GM18861 (cell line): ENCODE measurements around the gene GRXCR1.

ENCODE experiments used
- ATAC-seq: cut with Tn5 transposase; IDR thresholded peaks from one replicate; pipeline ENCODE4 v1.9.1; 2021; ENCODE audit not compliant: unreplicated experiment

Gene GRXCR1

DNA sequence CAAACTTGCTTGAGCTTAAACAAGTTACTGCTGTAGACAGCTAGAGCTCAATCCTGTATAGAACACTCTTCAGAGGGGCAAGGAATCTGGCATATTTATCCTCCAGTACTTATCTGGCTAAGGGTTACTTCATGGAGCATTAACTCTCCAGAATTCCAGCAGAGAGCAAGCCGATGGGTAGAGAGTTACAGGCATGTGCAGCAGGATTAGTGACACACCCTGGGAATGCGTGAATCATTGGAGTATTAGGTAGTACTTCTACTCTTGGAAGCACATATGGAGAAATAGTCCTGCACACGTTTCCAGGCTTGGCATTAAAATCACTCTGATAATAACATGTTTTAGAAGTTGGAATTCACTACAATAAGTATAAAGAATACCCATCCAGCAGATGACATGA lies 35.4 kb downstream of the GRXCR1 start:
- no peak for ATAC-seq

DNA sequence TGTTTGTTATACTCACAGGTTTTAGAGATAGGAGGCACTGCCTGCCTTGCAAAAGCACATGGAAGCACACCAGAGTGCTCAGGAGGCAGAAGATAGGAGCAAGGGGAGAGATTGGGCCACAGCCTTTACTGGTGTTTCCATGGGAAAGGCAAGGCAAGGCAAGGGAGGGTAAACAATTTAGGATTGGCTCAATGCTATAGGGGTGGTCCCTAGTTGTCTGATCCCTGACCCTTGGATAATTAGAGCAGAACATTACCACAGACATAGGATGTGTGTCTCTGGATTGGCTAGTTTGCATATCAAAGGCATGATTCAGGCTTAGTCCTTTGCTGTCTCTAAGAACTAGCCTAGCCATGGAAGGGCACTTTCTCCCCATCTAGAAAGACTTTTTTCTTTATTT lies 36.1 kb downstream of the GRXCR1 start:
- ATAC-seq, result no peak

DNA sequence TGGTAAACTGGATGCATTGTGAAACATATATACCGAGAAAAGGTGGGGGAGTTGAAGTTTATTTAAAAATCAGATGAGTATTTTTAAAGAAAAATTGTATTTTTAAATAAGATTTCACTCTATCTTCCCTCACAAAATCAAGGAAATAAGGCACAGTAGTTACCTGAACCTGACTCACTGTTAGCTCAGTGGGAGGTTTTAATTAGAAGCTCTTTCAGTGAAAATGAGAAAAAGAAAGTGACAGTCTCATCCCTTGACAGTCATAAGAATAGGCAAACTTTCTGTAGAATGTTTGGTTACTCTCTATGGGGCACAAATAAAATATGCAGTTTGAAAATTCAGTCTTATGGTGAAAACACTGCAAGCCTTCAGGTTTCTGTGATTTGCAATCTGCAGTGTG lies 49.7 kb downstream of the GRXCR1 start:
- no peak for ATAC-seq

DNA sequence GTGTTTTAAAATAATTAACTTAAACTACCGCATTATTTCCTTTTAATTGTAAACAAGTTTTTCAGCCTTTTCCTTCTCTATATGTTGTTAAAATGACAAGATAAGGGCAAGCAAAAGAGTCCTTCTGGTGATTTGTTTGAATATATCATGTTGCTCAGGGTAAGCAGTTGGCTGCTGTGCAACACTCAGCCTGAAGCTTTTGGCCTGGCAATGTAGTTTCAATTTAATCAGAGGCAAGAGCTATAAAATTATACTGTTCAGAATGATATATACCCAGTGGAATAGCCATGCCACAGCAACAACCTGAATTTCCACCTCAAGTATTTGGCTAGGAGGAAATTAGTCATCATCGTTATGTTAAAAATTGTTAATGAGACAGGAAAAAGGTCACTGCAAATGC lies 53.4 kb downstream of the GRXCR1 start:
- no peak for ATAC-seq

DNA sequence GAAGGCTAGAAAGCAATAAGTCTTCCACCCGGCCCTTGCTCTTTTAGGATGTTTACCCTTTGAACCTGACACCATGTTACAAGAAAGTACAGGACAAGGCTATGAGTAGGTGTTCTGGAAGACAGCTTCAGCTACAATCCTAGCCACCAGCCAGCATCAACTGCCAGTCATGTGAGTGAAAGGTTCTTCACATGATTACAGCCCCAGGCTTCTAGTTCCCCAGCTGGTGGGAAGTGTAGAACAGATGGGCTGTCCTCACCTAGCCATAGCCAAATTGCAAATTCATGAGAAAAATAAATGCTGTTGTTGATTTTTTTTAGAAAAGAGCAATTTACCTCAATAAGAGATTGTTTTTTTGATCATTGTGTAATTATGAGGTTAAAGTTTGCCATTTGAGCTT lies 60.8 kb downstream of the GRXCR1 start:
- ATAC-seq, result no peak

DNA sequence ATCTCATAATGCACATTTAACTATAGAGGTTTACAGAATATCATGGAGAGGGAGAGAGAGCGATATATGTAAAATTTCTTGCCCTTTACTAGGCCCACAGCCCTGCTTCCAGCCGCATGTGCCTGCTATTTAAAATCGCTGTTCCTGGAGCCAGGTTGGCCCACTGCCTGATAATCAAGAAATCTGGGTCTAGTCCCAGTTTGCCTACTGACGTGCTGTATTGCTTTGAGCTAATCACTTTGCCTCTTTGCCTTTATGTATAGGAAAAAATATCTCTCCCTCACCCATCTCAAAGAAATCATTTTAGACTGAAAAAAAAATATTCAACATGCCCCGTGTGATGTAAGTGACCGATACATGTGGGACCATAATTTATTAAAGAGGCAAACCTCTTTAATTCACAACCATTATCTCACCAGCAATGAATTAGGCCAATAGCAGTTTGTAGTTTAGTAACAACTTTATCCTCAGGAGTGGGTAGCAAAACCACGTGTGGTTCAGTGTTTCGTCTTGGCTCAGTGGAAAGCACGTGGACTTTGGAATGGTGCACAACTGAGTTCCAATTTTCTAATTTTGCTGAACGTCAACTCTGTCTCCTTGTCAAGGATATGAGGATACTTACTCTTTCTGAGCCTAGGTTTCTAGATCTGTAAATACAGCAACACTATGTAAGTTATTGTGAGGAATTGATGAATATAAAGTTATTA lies 62.6 kb downstream of the GRXCR1 start:
- no peak for ATAC-seq

DNA sequence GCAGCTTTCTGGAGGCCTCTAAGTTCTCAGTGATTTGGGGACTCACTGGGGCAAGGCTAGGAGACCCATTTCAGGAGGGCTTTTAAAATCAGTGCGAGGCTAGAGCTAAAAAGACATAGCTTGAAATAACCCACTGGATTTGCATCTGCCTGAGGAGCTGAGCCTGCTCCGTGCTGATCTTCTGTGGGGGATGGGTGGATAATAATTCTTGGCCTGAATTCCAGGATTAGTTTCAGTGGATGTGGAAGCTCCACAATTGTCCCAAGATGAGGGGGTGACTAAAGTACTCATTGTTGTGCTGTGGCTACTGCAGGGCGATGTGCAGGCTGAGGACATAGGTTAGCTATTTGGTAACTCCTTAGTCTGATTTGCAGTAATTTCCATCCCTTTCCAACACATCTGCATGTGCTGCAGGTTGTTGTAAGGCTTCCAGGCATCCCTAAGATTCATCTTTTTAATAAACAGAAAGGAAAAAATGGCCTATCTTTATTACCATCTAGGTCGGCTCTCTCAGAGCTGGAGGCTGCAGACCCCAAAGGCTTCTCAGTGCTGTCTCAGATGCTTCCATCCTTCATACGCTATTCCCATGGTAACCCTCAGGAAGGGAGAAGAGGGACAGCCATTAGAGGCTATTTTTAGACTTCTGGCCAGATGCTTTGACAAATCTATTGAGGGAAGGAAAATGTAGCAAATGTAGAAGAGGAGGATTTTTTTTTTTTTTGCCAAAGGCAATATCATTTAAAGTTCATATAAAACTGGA lies 63.4 kb downstream of the GRXCR1 start:
- ATAC-seq, result no peak

DNA sequence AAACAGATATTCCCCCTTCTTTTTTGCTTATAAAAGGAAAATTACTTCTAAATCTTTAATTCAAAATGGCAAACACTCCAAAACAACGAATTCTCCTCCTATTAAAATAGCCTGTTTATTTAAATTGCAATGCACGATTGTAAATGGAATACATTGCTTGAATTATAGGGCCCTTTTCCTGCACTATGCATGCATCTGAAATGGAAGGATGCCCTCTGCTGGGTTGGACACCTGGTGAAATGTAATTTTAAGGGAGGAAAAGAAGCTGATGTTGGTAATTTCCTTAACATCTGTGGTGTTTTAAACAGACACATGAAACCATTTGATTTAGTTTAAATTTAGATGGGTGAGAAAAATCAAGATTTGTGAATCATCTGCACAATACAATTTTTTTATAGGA lies 72.8 kb downstream of the GRXCR1 start:
- no peak for ATAC-seq

DNA sequence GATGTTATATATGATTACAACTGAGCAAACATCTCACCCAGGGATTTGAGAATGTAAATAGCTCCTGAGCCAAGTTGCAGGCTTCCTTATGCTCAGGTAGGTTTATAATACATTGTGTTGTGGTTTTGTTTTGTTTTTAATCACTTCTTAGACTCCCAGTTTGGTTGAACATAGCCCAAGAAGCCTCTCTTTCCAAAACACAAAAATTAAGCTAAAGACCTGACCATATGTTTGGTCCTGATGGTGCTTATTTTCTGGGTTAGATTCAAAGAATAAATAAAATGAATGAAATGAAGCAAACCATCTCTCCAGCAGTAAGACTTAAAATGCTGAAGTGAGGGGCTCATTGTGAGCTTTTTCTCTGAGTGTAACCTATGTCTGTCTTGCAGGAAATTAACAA lies 93.5 kb downstream of the GRXCR1 start:
- no peak for ATAC-seq

DNA sequence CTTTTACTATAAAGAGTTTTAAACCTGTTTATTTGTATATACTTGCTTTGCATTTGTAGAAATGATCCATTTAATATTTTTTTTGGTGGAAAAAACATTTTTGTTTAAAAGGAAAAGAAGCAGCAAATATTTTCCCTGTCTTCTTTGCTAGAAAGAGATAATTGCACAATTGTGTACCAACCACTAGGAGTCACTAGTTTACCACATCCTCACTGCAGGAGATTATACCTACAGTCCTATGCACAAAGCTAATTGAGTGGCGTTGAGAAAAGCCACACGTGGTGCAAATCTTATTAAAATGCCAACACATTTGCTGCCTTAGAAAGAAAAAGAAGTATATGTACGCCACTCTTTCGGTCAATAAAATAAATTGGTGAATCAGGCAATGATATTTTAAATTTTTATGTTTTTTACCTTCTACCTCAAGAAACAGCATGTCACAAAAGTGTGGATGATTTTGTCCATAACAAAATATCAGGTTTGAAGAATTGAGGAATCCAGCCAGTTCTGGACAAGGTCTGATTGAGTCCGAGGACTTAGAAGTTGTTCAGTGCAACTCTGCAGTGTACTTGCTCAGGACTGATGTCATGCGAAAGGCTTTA lies 102.9 kb downstream of the GRXCR1 start:
- peak; percentile 95 for ATAC-seq

DNA sequence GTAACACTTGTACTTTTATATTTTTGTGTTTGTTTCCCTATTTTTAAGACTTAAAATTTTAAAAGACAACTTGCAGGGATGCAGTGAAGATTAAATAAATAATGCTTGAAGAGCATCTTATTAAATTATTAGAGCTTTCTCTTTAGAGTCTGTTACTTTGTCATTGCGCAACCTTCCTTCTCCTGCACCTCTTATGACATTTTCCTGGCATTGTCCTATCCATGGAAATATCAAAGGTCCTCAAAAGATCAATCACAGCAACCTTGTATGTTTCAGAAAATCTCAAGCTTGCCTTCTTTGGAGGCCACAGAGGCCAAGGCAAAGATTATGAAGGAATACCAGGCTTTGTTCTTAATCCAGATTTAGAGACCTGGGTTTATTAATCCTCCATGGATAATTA lies 116.3 kb downstream of the GRXCR1 start:
- ATAC-seq, result no peak

DNA sequence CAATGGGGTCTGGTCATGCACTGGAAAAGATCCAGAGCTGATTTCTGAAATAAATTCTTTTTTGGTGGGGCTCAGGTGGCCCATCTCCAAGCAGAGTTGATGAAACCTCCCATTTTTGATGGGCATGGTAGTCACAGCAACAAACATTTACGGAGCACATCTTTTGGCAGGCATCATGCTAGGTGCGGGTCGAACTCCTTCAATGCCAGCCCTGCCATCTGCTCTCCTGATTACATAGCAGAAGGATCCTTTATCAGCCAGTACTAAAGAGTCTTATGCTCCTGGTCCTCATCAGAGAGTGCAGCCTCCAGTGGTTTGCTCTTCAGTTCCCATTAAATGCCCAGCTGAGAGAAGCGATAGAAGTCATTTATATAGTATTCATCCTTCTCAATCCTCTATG lies 121.7 kb downstream of the GRXCR1 start:
- ATAC-seq, result no peak

DNA sequence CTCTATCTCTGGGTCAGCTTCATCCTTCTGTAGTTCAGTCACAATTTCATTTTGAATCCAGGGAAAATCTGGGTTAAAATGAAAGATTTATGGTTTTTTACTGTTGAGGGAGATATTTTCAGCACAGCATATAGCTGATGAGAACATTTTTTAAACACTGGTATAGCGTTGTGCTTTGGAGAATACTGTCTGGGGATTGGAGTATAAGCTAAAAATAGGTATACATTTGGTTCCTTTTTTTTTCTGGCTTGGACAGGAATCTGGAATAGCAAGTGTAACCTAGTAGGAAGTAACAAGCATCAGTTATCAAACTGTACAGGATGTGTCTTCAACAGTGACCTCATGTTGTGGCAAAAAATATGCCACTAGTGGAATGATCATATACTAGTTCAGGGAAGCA lies 149.1 kb downstream of the GRXCR1 start:
- ATAC-seq, result no peak

DNA sequence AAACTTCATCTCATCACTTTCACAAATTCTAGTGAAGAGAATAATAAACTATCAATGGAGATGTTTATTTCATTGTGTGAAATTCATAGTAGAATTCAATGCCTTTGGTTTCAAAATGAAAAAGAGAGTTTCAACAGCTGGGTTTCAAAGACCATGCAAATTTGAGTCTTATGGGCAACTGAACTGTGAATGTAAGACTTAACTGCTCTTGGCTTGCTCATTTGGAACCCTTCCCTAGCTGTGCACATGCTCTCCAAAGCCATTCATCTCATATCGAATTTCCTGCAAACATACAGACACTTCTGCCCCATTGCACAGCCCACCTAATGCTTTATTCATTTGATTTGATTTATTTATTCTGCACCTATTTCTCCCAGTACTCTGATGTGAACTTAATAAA lies 154.5 kb downstream of the GRXCR1 start:
- no peak for ATAC-seq

DNA sequence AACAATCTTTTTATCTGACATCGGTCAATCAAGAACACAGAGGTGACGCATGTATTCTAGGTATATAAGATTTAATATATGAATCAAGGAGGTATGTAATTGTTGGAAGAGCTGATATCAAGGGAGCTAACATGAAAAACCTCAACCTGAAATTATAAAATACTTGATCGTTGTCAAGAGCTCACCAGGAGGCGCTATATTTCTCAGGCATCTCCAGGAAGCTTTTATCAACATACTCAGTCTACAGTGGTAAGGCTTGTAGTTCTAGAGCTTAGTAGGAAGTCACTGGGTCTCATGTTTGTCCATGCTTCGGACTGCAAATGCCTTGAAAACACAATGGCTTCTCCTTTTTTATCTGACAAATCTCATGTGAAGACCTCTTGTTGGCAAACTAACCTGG lies 156.1 kb downstream of the GRXCR1 start:
- ATAC-seq, result no peak

DNA sequence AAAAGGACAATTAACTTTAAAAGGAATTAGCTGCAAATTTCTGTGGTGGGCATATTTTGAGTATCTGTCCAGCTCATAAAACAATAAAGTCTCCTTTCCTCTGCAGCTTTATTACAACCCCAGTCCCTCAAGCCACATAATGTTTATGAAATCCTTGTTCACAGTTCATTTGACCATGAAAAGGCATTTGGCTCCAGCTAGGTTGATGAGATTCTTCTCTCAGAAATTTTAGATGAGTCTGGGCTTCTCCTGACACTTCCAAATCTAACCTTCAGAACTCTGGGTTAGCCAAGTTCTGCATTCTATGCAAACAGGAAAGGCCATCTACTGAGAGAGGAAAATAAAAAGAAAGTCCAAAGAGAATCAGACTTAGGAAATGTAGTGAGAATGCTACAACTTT lies 156.8 kb downstream of the GRXCR1 start:
- no peak for ATAC-seq

DNA sequence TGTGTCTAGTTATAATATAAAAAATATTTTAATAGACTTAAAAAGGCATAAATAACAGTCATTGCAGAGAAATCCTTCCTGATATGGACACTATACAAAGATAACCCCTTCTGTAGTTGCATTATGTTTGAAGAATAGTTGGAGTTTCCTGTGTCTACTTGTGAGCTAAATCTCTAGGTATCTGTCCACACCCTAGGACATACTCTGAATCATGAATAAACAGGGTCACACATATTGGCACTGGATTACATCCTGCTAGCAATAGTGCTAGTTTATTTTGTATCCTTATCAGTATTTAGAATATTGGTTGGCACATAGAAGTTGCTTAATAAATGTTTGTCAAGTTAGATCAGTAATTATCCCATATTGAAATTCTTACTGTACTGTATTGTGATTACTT lies 173.9 kb downstream of the GRXCR1 start:
- ATAC-seq, result no peak

DNA sequence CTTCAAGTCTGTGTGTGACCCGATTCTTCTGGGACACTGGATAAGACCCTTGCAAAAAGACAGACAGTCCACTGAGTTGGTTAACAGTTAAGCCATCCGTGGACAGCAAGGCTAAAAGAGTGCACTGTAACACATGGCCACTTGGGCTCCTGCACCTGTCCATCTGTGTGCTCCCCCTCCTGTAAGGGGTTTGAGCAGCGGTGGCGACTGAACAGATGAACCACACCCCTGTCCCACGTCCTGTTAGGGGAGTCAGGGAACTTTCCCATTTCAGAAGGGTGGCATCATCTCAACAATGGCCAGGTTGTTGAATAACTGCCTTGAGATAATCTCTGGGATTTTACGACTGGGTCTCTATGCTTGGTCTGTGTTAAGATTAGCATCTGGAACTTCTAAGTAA lies 178.6 kb downstream of the GRXCR1 start:
- no peak for ATAC-seq
